NCI-H748 treated with DMSO at 0.1 percent for 48 hours (cell line): Measurements from ENCODE around the gene GDE1.
"Not testable (repeated sequence)": the region's sequence is repeated elsewhere in the genome, so short reads cannot be mapped to it uniquely, and the experiment has no call there.

Experiments used
- DNase-seq: peaks from one replicate; lab custom pipeline; 2025; lab: John Stamatoyannopoulos, UW

GDE1 gene, protein sequence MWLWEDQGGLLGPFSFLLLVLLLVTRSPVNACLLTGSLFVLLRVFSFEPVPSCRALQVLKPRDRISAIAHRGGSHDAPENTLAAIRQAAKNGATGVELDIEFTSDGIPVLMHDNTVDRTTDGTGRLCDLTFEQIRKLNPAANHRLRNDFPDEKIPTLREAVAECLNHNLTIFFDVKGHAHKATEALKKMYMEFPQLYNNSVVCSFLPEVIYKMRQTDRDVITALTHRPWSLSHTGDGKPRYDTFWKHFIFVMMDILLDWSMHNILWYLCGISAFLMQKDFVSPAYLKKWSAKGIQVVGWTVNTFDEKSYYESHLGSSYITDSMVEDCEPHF

DNA sequence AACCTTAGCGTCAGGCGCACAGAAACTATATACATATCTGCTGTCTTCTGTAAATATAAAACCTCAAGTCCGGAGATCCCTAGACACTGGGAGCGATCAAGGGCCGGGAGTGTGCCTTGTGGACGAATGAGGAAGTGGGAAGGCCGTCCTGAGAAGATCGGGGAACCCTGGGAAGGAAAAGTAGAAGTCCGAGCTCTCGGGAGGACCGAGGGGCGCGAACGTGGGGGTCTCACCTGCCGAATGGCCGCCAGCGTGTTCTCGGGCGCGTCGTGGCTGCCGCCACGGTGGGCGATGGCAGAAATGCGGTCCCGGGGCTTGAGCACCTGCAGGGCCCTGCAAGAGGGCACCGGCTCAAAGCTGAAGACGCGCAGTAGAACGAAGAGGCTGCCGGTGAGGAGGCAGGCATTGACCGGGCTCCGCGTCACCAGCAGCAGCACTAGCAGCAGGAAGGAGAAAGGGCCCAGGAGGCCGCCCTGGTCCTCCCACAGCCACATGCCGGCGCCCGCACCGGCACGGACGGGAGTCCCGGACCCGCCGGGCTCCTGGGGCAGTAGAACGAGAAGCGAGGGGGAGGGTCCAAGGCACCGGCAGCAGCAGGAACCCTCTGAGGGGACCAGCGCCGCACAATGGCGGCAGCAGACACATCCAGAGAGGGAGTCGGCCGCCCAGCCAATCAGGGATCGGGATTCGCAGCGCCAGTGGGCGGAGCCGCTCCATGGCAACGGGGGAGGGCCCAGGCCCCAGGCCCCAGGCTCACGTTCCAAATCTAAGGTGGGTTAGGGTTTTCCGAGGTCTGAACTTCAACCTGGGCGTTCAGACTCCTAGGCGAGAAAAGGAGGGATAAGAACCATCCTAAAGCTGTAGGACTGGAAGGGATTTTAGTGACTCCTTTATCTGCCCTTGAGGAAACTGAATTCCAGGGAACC is at the start of gene GDE1:
GDE1 (minus strand) TSS at position 628 of the 926 bp plus-strand sequence; CDS start at position 494, 134 bp downstream.
- peak; percentile 87 for DNase-seq

GRCh38 chr16:19567560-19567959 is 45.7 kb upstream of the GDE1 start:
- no peak for DNase-seq

DNA sequence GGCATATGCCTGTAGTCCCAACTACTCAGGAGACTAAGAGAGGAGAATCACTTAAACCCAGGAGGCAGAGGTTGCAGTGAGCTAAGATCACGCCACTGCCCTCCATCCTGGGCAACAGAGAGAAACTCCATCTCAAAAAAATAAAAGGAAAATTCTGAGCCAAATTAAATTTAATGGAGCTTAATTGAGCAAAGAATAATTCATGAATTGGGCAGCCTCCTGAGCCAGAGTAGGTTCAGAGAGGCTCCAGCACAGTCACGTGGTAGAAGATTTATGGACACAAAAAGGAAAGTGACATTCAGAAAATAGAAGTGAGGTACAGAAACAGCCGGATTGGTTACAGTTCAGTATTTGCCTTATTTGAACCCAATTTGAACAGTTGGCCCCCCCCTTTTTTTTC is 44.5 kb upstream of the GDE1 start:
- DNase-seq: no peak

GRCh38 chr16:19563377-19563776 is 41.5 kb upstream of the GDE1 start:
- no peak for DNase-seq

DNA sequence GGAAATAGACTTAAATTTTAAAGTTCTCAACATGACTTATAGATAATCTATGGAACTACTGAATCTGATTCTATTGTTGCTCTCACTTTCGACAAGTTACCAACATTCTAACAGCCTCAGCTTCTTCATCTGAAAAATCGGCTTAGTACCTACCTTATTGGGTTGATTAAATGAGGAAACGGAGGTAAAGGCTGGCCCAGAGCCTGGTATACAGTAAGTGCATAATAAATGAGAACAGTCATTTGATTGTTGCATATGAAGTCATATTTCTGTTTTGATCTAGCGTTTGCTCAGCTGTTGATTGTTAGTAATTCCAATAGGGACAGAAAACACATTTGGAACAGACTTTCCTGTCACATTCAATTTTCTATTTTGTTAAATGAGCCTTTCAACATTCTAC is 38.2 kb upstream of the GDE1 start:
- no peak for DNase-seq

- DNase-seq: peak; percentile 56
Observed at GRCh38 chr16:19559242-19559910, 37.5 kb upstream of the GDE1 start.

DNA sequence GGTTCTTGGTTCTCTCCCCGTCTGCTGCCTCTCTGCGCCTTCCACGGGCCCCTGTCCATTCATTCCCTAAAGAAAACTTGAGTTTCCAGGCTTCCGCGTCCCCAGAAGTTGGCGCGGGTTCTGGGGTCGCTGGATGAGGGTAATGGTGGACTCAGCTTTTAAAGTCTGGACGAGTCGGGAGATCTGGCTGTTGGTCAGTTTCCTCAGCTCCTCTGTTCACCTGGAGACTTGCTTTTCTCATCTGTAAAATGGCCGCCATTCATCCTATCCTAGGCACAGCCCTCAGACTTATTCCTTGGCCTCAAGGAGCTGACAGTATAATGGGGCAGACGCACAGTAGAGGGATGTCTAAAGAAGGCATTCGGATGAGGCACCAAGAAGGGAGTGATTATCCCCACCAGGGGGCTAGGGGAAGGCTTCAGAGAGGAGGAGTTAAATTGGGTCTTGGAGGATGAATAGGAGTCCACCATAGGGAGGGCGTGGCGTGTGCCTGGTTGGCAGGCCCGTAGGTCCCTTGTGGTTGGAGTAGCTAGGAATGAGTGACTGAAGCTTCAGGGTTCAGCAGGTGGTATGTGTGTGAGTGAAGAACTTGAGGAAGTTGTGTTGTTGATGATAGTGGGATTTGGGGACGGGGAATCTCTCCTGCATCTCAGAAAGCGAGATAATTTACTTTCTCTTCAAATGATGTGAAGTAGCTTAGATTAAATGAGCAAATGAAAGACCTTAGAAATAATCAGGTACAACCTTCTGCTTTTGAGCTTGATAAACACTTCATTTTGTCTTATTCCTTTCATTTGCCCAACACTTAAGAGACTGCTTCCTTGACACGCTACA is 34.3 kb upstream of the GDE1 start:
- no peak for DNase-seq

DNA sequence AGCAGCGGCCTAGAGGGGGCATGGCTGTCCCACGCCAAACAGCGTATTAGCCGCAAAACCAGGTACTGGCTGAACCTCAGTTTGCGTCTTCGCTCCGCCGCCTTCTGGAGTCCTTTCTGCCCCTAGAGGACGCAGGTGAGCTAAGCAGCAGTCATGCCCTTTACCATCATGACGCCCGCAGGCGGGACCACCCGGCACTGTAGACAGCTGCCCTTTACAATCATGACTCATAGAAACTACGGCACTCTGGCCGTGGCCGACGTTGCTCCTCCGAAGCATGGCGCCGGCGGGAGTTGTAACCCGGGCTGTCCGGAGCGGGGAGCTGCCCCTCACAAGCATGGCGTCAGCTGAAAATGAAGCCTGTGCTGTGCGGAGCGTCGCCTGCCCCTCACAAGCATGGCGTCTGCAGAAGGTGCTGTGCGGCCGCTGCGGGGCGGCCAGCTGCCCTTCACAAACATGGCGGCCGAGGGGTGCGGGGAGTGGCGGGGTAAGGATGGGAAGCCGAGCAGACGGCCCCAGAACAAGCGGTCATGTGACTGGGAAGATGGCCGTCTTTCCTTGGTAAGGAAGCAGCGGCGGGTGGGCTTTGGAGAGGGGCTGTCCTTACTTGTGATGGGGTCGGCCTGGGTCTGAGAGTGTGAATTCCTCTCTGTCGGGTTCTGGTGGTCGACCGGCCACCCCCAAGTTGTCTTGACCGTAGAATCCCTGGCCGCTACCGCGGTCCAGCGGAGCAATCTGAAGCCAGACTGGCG is 33.5 kb upstream of the GDE1 start, which contains the start of gene VPS35L:
VPS35L (plus strand) TSS at position 518 of the 752 bp plus-strand sequence; CDS start at position 545, 27 bp downstream.
- DNase-seq: peak; percentile 87

DNA sequence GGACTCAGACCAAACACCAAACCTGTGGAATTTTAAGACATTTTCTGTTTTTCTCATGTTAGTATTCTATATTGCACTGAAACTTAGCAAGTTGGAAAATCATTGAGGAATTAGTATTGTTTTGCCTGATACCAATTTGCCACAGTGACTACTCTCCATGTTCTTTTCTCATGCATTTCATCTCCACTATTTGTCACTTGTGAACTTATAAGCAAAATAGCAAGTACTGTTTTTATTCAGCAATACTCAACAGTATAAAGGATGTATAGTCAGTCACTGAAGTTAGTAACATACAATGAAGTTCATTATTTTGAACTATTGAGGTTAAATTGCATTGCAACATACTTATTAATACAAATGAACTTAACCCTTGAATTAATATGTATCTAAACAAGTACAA is 27.8 kb upstream of the GDE1 start:
- DNase-seq: no peak

DNA sequence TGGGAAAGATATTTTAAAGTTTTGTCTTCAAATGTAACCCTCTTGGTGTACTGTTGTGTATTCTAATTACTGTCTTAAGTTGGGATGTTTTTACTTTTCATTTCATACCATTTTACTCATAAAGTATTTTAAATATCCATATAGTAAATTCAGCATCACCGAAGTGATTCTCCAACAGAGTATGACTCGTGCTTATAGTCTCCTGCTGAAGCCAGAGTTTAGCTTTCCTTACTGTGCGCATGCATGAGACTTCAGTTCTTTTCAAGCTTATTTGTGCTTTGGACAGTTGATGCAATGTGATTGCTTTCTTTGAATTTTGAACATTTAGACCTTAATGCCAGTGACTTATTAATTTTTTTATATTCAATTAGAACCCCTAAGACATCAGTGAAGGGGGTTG is 26.2 kb upstream of the GDE1 start:
- DNase-seq: no peak

- DNase-seq: not testable (repeated sequence)
Observed at GRCh38 chr16:19543278-19543996, 21.5 kb upstream of the GDE1 start.

GRCh38 chr16:19542138-19542821 is 20.4 kb upstream of the GDE1 start:
- peak; percentile 66 for DNase-seq

DNA sequence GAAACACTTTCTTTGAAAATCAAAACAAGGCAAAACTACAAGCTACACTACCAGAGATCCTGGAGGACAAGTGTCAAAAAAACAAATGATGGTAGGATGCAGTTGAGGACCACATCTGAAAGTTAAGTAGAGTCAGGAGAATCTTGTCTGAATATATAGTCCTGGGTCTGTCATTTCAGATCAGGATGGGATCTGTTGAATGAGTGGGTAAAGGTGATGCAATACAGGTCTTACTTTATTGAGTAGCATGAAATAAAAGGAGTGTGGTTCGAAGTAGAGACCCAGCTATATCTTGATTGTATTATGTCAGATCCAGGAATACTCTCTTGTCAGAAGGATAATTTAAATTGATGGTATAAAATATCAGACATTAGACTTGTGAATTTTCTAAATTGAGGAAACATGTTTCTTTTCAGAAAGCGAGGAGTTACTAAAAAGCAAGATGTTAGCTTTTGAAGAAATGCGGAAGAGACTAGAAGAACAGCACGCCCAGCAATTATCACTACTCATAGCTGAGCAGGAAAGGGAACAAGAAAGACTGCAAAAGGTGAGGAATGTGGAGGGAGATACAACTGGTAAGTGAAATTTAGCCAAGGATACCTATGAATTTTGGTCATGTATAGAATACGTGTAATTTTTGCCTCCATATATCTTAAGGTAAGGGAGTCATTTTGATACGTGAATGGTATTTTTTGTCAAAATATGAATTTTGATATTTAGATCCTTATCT is 18.5 kb upstream of the GDE1 start:
- DNase-seq: no peak

- DNase-seq: no peak
Observed at GRCh38 chr16:19532601-19533000, 10.7 kb upstream of the GDE1 start.

- no peak for DNase-seq
Observed at GRCh38 chr16:19528666-19529065, 6.8 kb upstream of the GDE1 start.

- no peak for DNase-seq
Observed at GRCh38 chr16:19527161-19527560, 5.3 kb upstream of the GDE1 start.

- no peak for DNase-seq
Observed at GRCh38 chr16:19525385-19525723, 3.5 kb upstream of the GDE1 start.

GRCh38 chr16:19524616-19525384 is 2.9 kb upstream of the GDE1 start:
- DNase-seq: peak; percentile 22
